HEK293T (cell line): ENCODE results near the gene USP43.

ENCODE experiments used
- FOXA1 ChIP-seq: fragments of 450-650 bp; IDR thresholded peaks from 2 replicates; pipeline ENCODE4 v1.6.1; 2016; ENCODE audit warnings: mild to moderate bottlenecking
- FOXK2 ChIP-seq: fragments of 450-650 bp; IDR thresholded peaks from 2 replicates; pipeline ENCODE4 v1.6.1; 2016; ENCODE audit warnings: mild to moderate bottlenecking
- L3MBTL2 ChIP-seq: fragments of 450-650 bp; conservative IDR thresholded peaks from 2 replicates; pipeline ENCODE4 v1.6.1; 2016; ENCODE audit warnings: mild to moderate bottlenecking
- SP1 ChIP-seq: fragments of 450-650 bp; IDR thresholded peaks from 2 replicates; pipeline ENCODE4 v1.6.1; 2017
- TARDBP ChIP-seq: fragments of 450-650 bp; IDR thresholded peaks from 2 replicates; pipeline ENCODE4 v1.6.1; 2016

- TF ChIP-seq L3MBTL2 (no peak), SP1 (no peak), FOXK2 (no peak), FOXA1 (no peak), TARDBP (no peak)
These were observed 120.0 kb downstream of the USP43 start for GRCh38 chr17:9765322-9765721.
